A673 (cell line): ENCODE measurements around the gene CRB1. TPM values are rescaled to one million over a fixed set of nuclear protein-coding genes. Genes with fewer than 3 reads are reported as not detected.
"Not testable (repeated sequence)": the region's sequence is repeated elsewhere in the genome, so short reads cannot be mapped to it uniquely, and the experiment has no call there.

Experiments used
- BruUV-seq: library from RNA; stranded (reverse); fragments of 400-500 nt; replicated peaks from 2 replicates; lab custom pipeline; 2021; lab: Mats Ljungman, UMichigan
- CTCF ChIA-PET: fragments of 300-600 bp; sonication (Branson Sonifier 250); formaldehyde crosslinking; loops from one replicate; lab custom pipeline; 2022; ENCODE audit warnings: antibody characterized with exemption; lab: Charles Lee
- POLR2A ChIA-PET: fragments of 300-600 bp; sonication (Branson Sonifier 250); formaldehyde crosslinking; loops from one replicate; lab custom pipeline; 2022; ENCODE audit warnings: antibody characterized with exemption; ENCODE audit not compliant: low non-redundant PET; lab: Charles Lee
- DNase-seq: peaks from one replicate; pipeline ENCODE4 v3.0.0-alpha.2; 2015; ENCODE audit warnings: low spot score
- H3K27ac ChIP-seq: fragments of 200-600 bp; sonication (generic); 2 replicates; pipeline ENCODE4 v1.5.1; 2016; ENCODE audit warnings: mixed run types, low read depth, mild to moderate bottlenecking, mixed read lengths, antibody characterized with exemption, low read length; ENCODE audit not compliant: poor library complexity, severe bottlenecking
- H3K27me3 ChIP-seq: fragments of 200-600 bp; sonication (generic); replicated peaks from 2 replicates; pipeline ENCODE4 v1.6.1; 2017; ENCODE audit warnings: mixed run types, low read depth, mild to moderate bottlenecking, mixed read lengths, antibody characterized with exemption, low read length; ENCODE audit not compliant: insufficient read depth, poor library complexity
- H3K36me3 ChIP-seq: fragments of 200-600 bp; sonication (generic); 2 replicates; pipeline ENCODE4 v1.6.1; 2016; ENCODE audit warnings: mixed run types, mild to moderate bottlenecking, mixed read lengths, antibody characterized with exemption, low read length; ENCODE audit not compliant: insufficient read depth, poor library complexity, severe bottlenecking
- H3K4me1 ChIP-seq: fragments of 200-600 bp; sonication (generic); 2 replicates; pipeline ENCODE4 v1.6.1; 2017; ENCODE audit warnings: mixed run types, mild to moderate bottlenecking, mixed read lengths, antibody characterized with exemption, low read length; ENCODE audit not compliant: insufficient read depth, poor library complexity, severe bottlenecking
- H3K4me3 ChIP-seq: fragments of 200-600 bp; sonication (generic); 2 replicates; pipeline ENCODE4 v1.5.1; 2016; ENCODE audit warnings: low read depth, mixed run types, mild to moderate bottlenecking, mixed read lengths, low read length; ENCODE audit not compliant: poor library complexity, severe bottlenecking
- H3K9me3 ChIP-seq: fragments of 200-600 bp; sonication (generic); 2 replicates; pipeline ENCODE4 v1.6.1; 2016; ENCODE audit warnings: mixed run types, low read depth, mild to moderate bottlenecking, mixed read lengths, antibody characterized with exemption, low read length; ENCODE audit not compliant: poor library complexity, severe bottlenecking
- CTCF ChIP-seq: fragments of 300-800, 200-600 bp; sonication (generic); conservative IDR thresholded peaks from 2 replicates; pipeline ENCODE4 v1.5.1; 2017; ENCODE audit warnings: low read depth, mild to moderate bottlenecking, antibody characterized with exemption, low read length, moderate library complexity, mixed read lengths
- EZH2 ChIP-seq: fragments of 200-600 bp; sonication (generic); IDR thresholded peaks from 2 replicates; pipeline ENCODE4 v1.6.1; 2017; ENCODE audit warnings: borderline replicate concordance, low read depth, mild to moderate bottlenecking, mixed read lengths, antibody characterized with exemption, low read length; ENCODE audit not compliant: poor library complexity, severe bottlenecking
- intact Hi-C: fragments of 100-400 bp; cut with micrococcal nuclease; formaldehyde crosslinking; loops from one replicate; pipeline ENCODE4 v1.10.0; 2022; ENCODE audit not compliant: unreplicated experiment
- total RNA-seq: library from RNA; stranded (reverse); gene quantifications from 2 replicates; pipeline ENCODE4 v1.2.3, GENCODE V29; 2021

The CRB1 gene
- total RNA-seq, 1 experiment from 2014 or later, result not detected

GRCh38 chr1:197486946-197487345 lies 218.9 kb downstream of the CRB1 start:
- POLR2A ChIA-PET, result no interaction called here
- no peak overlapping the region for H3K27ac ChIP-seq
- H3K4me3 ChIP-seq, result no peak overlapping the region
- no peaks in the 10 kb centered on the region for H3K27me3 ChIP-seq
- no peaks in the 10 kb centered on the region for H3K9me3 ChIP-seq
- no peaks in the 10 kb centered on the region for H3K4me1 ChIP-seq
- DNase-seq, result peak; percentile 7
- CTCF ChIA-PET, result no interaction called here
- no TSS peak for BruUV-seq
- no peaks in the 10 kb centered on the region for H3K36me3 ChIP-seq
- TF ChIP-seq EZH2 (no peak), CTCF (no peak)
- intact Hi-C loops, result no loop called here

GRCh38 chr1:197491505-197491904 lies 223.5 kb downstream of the CRB1 start:
- H3K4me3 ChIP-seq, H3K9me3 ChIP-seq, POLR2A ChIA-PET, CTCF ChIA-PET, H3K27me3 ChIP-seq, BruUV-seq, intact Hi-C loops, H3K36me3 ChIP-seq, H3K4me1 ChIP-seq, H3K27ac ChIP-seq, DNase-seq: not testable (repeated sequence)

GRCh38 chr1:197496722-197497121 lies 228.7 kb downstream of the CRB1 start:
- H3K4me3 ChIP-seq, result no peak overlapping the region
- no peak for DNase-seq
- intact Hi-C loops, result no loop called here
- no peaks in the 10 kb centered on the region for H3K4me1 ChIP-seq
- TF ChIP-seq CTCF (no peak), EZH2 (no peak)
- H3K9me3 ChIP-seq, result no peaks in the 10 kb centered on the region
- no TSS peak for BruUV-seq
- POLR2A ChIA-PET, result no interaction called here
- CTCF ChIA-PET, result no interaction called here
- no peak overlapping the region for H3K27ac ChIP-seq
- no peaks in the 10 kb centered on the region for H3K36me3 ChIP-seq
- no peaks in the 10 kb centered on the region for H3K27me3 ChIP-seq

GRCh38 chr1:197510691-197511378 lies 242.8 kb downstream of the CRB1 start:
- H3K9me3 ChIP-seq, result no peaks in the 10 kb centered on the region
- TF ChIP-seq EZH2 (no peak), CTCF (no peak)
- H3K4me1 ChIP-seq, result no peaks in the 10 kb centered on the region
- ChIA-PET POLR2A (no interaction called here), CTCF (no interaction called here)
- intact Hi-C loops, result loop anchor here (10.0 kb wide), 1 partner anchor 64 kb away; no protein-coding TSS in a partner anchor
- no peak overlapping the region for H3K4me3 ChIP-seq
- no peaks in the 10 kb centered on the region for H3K36me3 ChIP-seq
- DNase-seq, result no peak
- H3K27me3 ChIP-seq, result no peaks in the 10 kb centered on the region
- H3K27ac ChIP-seq, result no peak overlapping the region
- BruUV-seq, result no TSS peak
